CD4-positive, alpha-beta T cell (primary cell): ENCODE results near the gene CNTFR. TPM values are rescaled to one million over a fixed set of nuclear protein-coding genes. Genes with fewer than 3 reads are reported as not detected.

Experiments
- ATAC-seq: fragments of 200-7000 bp; cut with Tn5 transposase; one replicate; pipeline ENCODE4 v1.10.0; 2022; ENCODE audit warnings: mild to moderate bottlenecking; ENCODE audit not compliant: poor library complexity
- CTCF ChIA-PET: fragments of 350-600 bp; sonication (Branson Sonifier 250); formaldehyde crosslinking; loops from one replicate; lab custom pipeline; 2021; ENCODE audit warnings: antibody characterized with exemption, inconsistent platforms; lab: Charles Lee
- POLR2A ChIA-PET: fragments of 350-600 bp; sonication (Branson Sonifier 250); formaldehyde crosslinking; loops from one replicate; lab custom pipeline; 2021; ENCODE audit warnings: antibody characterized with exemption, inconsistent platforms; lab: Charles Lee
- DNase-seq, 14 experiments: peaks; one replicate each; pipeline ENCODE4 v3.0.0-alpha.2; 2013 to 2020; ENCODE audit warnings: mixed read lengths in 2 of 14
- H3K27ac ChIP-seq, 2 donors: one replicate each; pipeline versions ENCODE4 v1.5.1 to v1.7.0; 2013; ENCODE audit warnings: low read length in 2 of 2, low read depth in 1 of 2, mild to moderate bottlenecking in 1 of 2
- H3K27me3 ChIP-seq, 2 experiments: 1 replicate in 1 of 2; 2 replicates in 1 of 2; pipeline versions ENCODE4 v1.6.1 to v1.7.0; 2013; ENCODE audit warnings: low read length in 2 of 2, control low read depth in 1 of 2, mild to moderate bottlenecking in 1 of 2, moderate library complexity in 1 of 2; ENCODE audit not compliant: insufficient read depth in 2 of 2, control insufficient read depth in 1 of 2
- H3K36me3 ChIP-seq: one replicate; pipeline ENCODE4 v1.6.1; 2013; ENCODE audit warnings: low read length, control low read depth; ENCODE audit not compliant: insufficient read depth
- H3K4me1 ChIP-seq: one replicate; pipeline ENCODE4 v1.6.1; 2013; ENCODE audit warnings: low read length, control low read depth; ENCODE audit not compliant: insufficient read depth
- H3K4me3 ChIP-seq: one replicate; pipeline ENCODE4 v1.5.1; 2013; ENCODE audit warnings: mild to moderate bottlenecking, low read length, moderate library complexity
- H3K9me3 ChIP-seq, 2 experiments: 1 replicate in 1 of 2; 2 replicates in 1 of 2; pipeline versions ENCODE4 v1.6.1 to v1.7.0; 2013; ENCODE audit warnings: low read length in 2 of 2, mild to moderate bottlenecking in 2 of 2, control low read depth in 1 of 2, moderate library complexity in 1 of 2; ENCODE audit not compliant: control insufficient read depth in 1 of 2, insufficient read depth in 1 of 2
- H3K27ac Mint-ChIP-seq: one replicate; pipeline ENCODE4 v1.8.0; 2020; ENCODE audit warnings: mixed read lengths
- H3K27me3 Mint-ChIP-seq: one replicate; pipeline ENCODE4 v1.8.0; 2021; ENCODE audit warnings: mixed read lengths
- H3K36me3 Mint-ChIP-seq: one replicate; pipeline ENCODE4 v1.8.0; 2021; ENCODE audit warnings: low read depth, mixed read lengths
- H3K4me1 Mint-ChIP-seq: one replicate; pipeline ENCODE4 v1.8.0; 2021; ENCODE audit warnings: low read depth, mixed read lengths
- H3K4me3 Mint-ChIP-seq: one replicate; pipeline ENCODE4 v1.8.0; 2020; ENCODE audit warnings: mild to moderate bottlenecking, mixed read lengths
- H3K9me3 Mint-ChIP-seq: one replicate; pipeline ENCODE4 v1.8.0; 2020; ENCODE audit warnings: mixed read lengths
- CTCF ChIP-seq: fragments of 200-600 bp; IDR thresholded peaks from one replicate; pipeline ENCODE4 v1.8.0; 2022; ENCODE audit warnings: antibody characterized with exemption, mild to moderate bottlenecking
- intact Hi-C, 2 experiments: fragments of 100-400 bp; cut with DNase I in 1 of 2; cut with micrococcal nuclease in 1 of 2; formaldehyde crosslinking; loops; one replicate each; pipeline versions ENCODE4 v1.15.1 to v1.9.0; 2023 to 2025; cut with DNase I, micrococcal nuclease
- total RNA-seq, 174 experiments: library from RNA in 2 of 174; stranded (reverse) in 2 of 174; gene quantifications; one replicate each; pipeline ENCODE4 v1.2.3 and lab custom pipeline; 2021 to 2026

CNTFR gene
- total RNA-seq, 2 experiments from 2014 or later = not detected

GRCh38 chr9:34627716-34628655 is 38.5 kb upstream of the CNTFR start:
- DNase-seq (no peak), ATAC-seq (no peak)
- intact Hi-C loops = no loop called here
- peak overlapping the region; percentile 71 for H3K4me3 Mint-ChIP-seq
- Histone ChIP-seq H3K4me3 (peak overlapping the region; percentile 34), H3K27me3 (peaks cover 60 to 62% of the 10 kb centered on the region in 2 experiments), H3K36me3 (no peaks in the 10 kb centered on the region), H3K4me1 (peaks cover 34% of the 10 kb centered on the region), H3K9me3 (peaks cover 0 to 23% of the 10 kb centered on the region in 2 experiments), H3K27ac (no peak overlapping the region)
- peaks cover 72% of the 10 kb centered on the region for H3K27me3 Mint-ChIP-seq
- H3K4me1 Mint-ChIP-seq = peaks cover 29% of the 10 kb centered on the region
- no peaks in the 10 kb centered on the region for H3K9me3 Mint-ChIP-seq
- ChIA-PET CTCF (interaction anchor here (1.0 to 2.6 kb wide), 3 partner anchors 12 to 24 kb away, joined by 5 to 6 read pairs (median 5); partner anchors contain the start of gene GALT), POLR2A (interaction anchor here (2.3 kb wide), 1 partner anchor 10 kb away, joined by 11 read pairs; the partner anchor contains the start of gene SIGMAR1)
- H3K36me3 Mint-ChIP-seq = no peaks in the 10 kb centered on the region
- H3K27ac Mint-ChIP-seq = no peak overlapping the region
- TF ChIP-seq CTCF = no peak

- CTCF ChIA-PET = interaction anchor here (1.8 to 4.9 kb wide), 2 partner anchors 10 to 21 kb away, joined by 5 to 20 read pairs; no protein-coding TSS in a partner anchor
- ATAC-seq (no peak), DNase-seq (no peak)
- TF ChIP-seq CTCF = no peak
- POLR2A ChIA-PET = interaction anchor here (1.2 to 2.0 kb wide), 3 partner anchors 8 to 13 kb away, joined by 3 to 9 read pairs (median 8); partner anchors contain the start of genes RPP25L and SIGMAR1
- H3K27ac Mint-ChIP-seq = no peak overlapping the region
- H3K4me3 Mint-ChIP-seq = no peak overlapping the region
- peaks cover 93% of the 10 kb centered on the region for H3K27me3 Mint-ChIP-seq
- Histone ChIP-seq H3K27ac (no peak overlapping the region), H3K4me1 (peaks cover 43% of the 10 kb centered on the region), H3K36me3 (no peaks in the 10 kb centered on the region), H3K9me3 (peaks cover 0 to 26% of the 10 kb centered on the region in 2 experiments), H3K27me3 (peaks cover 73 to 76% of the 10 kb centered on the region in 2 experiments), H3K4me3 (no peak overlapping the region)
- peaks cover 3% of the 10 kb centered on the region for H3K36me3 Mint-ChIP-seq
- no peaks in the 10 kb centered on the region for H3K9me3 Mint-ChIP-seq
- peaks cover 34% of the 10 kb centered on the region for H3K4me1 Mint-ChIP-seq
- intact Hi-C loops = no loop called here
Measured at GRCh38 chr9:34625186-34625486, 35.6 kb upstream of the CNTFR start.

GRCh38 chr9:34624475-34625185 is 35.1 kb upstream of the CNTFR start:
- H3K27ac ChIP-seq = no peak overlapping the region
- no peaks in the 10 kb centered on the region for H3K9me3 Mint-ChIP-seq
- DNase-seq = no peak
- no peaks in the 10 kb centered on the region for H3K36me3 ChIP-seq
- peaks cover 73 to 74% of the 10 kb centered on the region in 2 experiments for H3K27me3 ChIP-seq
- CTCF ChIA-PET = interaction anchor here (1.8 to 4.9 kb wide), 2 partner anchors 10 to 21 kb away, joined by 5 to 20 read pairs; no protein-coding TSS in a partner anchor
- peaks cover 39% of the 10 kb centered on the region for H3K4me1 Mint-ChIP-seq
- H3K27ac Mint-ChIP-seq = no peak overlapping the region
- H3K4me1 ChIP-seq = peaks cover 48% of the 10 kb centered on the region
- ATAC-seq = no peak
- no peak overlapping the region for H3K4me3 Mint-ChIP-seq
- intact Hi-C loops = no loop called here
- POLR2A ChIA-PET = interaction anchor here (1.2 to 2.0 kb wide), 4 partner anchors 9 to 40 kb away, joined by 3 to 9 read pairs (median 6); partner anchors contain the start of genes RPP25L and SIGMAR1
- no peak for TF ChIP-seq CTCF
- H3K27me3 Mint-ChIP-seq = peaks cover 88% of the 10 kb centered on the region
- H3K36me3 Mint-ChIP-seq = peaks cover 8% of the 10 kb centered on the region
- H3K9me3 ChIP-seq = peaks cover 0 to 26% of the 10 kb centered on the region in 2 experiments
- H3K4me3 ChIP-seq = no peak overlapping the region
